ENCODE measurements around the gene XRCC3.

The XRCC3 gene

DNA sequence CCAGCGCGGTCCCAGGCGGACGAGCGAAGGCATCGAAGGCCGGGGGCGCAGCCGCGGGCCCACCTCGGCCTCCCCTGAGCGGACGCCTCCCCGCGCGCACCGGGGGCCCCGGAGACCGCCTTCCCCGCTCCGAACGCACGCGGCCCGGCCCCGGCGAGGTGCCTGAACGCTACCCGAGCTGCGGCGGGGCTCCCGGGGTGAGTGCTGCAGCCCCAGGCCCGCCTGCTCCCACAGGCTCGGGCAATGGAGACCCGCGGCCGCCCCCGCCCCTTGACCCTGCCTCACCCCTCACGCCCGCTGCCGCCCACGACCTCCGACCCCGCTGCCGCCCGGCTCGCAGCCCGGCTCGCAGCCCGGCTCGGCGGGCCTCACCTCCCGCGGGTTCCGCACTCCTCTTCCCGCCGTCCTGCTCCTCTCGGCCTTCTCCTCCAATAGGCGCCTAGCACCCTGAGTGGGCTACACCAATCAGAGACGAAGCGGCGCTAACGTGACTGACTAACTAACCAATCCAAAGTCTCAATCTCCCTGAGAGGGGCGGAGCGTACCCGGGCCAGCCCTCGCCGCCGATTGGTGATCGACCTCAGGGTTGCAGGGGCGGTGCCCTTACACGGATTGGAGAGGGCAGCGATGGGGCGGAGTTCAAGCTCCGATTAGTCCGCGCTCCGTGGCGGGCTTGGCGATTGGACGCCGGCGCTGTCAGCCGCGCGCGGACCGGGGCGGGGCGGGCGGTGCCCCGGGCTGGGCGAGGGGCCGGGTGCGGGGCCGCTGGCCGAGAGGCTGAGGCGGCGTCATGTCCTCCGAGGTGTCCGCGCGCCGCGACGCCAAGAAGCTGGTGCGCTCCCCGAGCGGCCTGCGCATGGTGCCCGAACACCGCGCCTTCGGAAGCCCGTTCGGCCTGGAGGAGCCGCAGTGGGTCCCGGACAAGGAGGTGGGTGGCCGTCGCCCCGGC lies at the start of gene XRCC3, which contains the start of gene ZFYVE21:
TSS of gene XRCC3 (minus strand) at position 400 of the 949 bp plus-strand sequence. CDS start 4,364 bp downstream, outside the sequence.
TSS of gene ZFYVE21 (plus strand) at position 759 of the 949 bp plus-strand sequence. CDS start at position 791, 32 bp downstream.
- TF ChIP-seq, protein P1, sequence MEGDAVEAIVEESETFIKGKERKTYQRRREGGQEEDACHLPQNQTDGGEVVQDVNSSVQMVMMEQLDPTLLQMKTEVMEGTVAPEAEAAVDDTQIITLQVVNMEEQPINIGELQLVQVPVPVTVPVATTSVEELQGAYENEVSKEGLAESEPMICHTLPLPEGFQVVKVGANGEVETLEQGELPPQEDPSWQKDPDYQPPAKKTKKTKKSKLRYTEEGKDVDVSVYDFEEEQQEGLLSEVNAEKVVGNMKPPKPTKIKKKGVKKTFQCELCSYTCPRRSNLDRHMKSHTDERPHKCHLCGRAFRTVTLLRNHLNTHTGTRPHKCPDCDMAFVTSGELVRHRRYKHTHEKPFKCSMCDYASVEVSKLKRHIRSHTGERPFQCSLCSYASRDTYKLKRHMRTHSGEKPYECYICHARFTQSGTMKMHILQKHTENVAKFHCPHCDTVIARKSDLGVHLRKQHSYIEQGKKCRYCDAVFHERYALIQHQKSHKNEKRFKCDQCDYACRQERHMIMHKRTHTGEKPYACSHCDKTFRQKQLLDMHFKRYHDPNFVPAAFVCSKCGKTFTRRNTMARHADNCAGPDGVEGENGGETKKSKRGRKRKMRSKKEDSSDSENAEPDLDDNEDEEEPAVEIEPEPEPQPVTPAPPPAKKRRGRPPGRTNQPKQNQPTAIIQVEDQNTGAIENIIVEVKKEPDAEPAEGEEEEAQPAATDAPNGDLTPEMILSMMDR (conservative IDR thresholded peaks at IDR 0.05), result no peak
- TF ChIP-seq ZFX (IDR thresholded peaks at IDR 0.05), result peak; percentile 87
- H3K27ac ChIP-seq, result peak within 1 kb of the TSS; percentile 97

DNA sequence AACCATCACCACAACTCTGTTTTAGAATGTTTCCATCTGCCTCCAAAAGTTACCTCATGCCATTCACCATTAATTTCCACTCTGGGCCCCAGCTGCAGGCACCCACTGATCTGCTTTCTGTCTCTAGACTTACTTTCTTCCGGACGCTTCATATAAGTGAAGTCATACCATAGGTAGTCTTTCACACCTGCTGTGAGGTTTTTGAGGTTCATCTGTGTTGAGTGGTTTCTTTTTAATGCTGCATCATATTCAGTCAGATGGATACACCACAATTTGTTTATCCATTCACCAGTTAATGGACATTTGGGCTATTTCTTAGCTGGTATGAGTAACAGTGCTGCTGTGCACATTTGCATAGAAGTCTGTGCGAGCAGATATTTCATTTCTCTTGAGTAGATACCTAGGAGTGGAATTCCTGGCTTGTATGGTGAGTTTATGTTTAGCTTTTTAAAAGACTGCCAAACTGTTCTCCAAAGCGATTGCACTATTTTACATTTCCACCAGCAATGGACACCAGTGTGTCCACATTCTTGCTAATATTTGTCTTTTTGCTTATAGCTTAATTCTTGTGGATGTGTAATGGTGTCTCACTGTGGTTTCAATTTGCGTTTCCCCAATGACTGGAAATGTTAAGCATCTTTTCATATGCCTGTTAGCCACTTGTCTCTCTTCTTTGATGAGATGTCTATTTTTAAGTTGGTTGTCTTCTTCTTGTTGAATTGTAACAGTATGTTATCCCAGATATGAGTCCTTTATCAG lies 48.7 kb upstream of the XRCC3 start:
- TF ChIP-seq, protein P1 (conservative IDR thresholded peaks at IDR 0.05), result no peak
- no peak for TF ChIP-seq ZFX (IDR thresholded peaks at IDR 0.05)
- H3K27ac ChIP-seq, result no peak overlapping the region

DNA sequence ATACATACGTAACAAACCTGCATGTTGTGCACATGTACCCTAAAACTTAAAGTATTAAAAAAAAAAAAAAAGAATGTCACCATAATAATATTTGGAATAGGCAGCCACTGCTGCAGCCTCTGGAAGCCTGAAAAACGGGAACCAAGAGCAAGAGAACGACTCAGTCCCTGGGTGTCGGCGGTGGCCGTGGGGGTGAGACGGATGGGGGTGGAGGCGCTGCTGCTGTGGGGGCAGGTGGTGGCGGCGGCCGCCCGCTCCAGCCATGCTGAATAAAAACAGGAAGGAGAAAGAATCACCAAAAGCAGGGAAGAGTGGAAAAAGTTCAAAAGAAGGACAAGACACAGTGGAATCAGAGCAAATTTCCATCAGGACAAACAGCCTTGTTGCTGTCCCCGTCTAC lies 47.3 kb upstream of the XRCC3 start:
- H3K27ac ChIP-seq, result no peak overlapping the region
- TF ChIP-seq ZFX (IDR thresholded peaks at IDR 0.05), result no peak
- TF ChIP-seq, protein P1 (conservative IDR thresholded peaks at IDR 0.05), result no peak

GRCh38 chr14:103762036-103762435 lies 46.8 kb upstream of the XRCC3 start:
- H3K27ac ChIP-seq, result no peak overlapping the region
- no peak for TF ChIP-seq ZFX (IDR thresholded peaks at IDR 0.05)
- TF ChIP-seq, protein P1 (conservative IDR thresholded peaks at IDR 0.05), result no peak

GRCh38 chr14:103758059-103758776 lies 43.0 kb upstream of the XRCC3 start:
- TF ChIP-seq, protein P1 (conservative IDR thresholded peaks at IDR 0.05), result no peak
- no peak for TF ChIP-seq ZFX (IDR thresholded peaks at IDR 0.05)
- H3K27ac ChIP-seq, result no peak overlapping the region

- TF ChIP-seq, protein P1 (conservative IDR thresholded peaks at IDR 0.05), result no peak
- TF ChIP-seq ZFX (IDR thresholded peaks at IDR 0.05), result no peak
- H3K27ac ChIP-seq, result no peak overlapping the region
Observed at GRCh38 chr14:103755060-103755459, 39.8 kb upstream of the XRCC3 start.
